Fibroblast of the aortic adventitia (primary cell): ENCODE measurements around the gene PIGN. TPM values are rescaled to one million over a fixed set of nuclear protein-coding genes. Genes with fewer than 3 reads are reported as not detected.

Source experiments
- DNase-seq: peaks from one replicate; pipeline ENCODE4 v3.0.0-alpha.2; 2010; ENCODE audit warnings: low read depth
- H3K4me3 ChIP-seq: 2 replicates; pipeline ENCODE4 v1.5.1; 2011; ENCODE audit warnings: low read depth, mild to moderate bottlenecking, control low read depth, low read length, moderate library complexity
- CTCF ChIP-seq: IDR thresholded peaks from 2 replicates; pipeline ENCODE4 v1.5.1; 2011; ENCODE audit warnings: mild to moderate bottlenecking, low read length, control low read depth, inconsistent platforms; ENCODE audit not compliant: insufficient read depth
- total RNA-seq: library from RNA; depleted of rRNA; stranded (reverse); fragments of >200 nt; gene quantifications from 2 replicates; pipeline ENCODE4 v1.2.3, GENCODE V29; 2012; ENCODE audit warnings: low replicate concordance

Gene PIGN
- total RNA-seq, 1 donor: 44.8 TPM

GRCh38 chr18:62009521-62009920 is 177.3 kb downstream of the PIGN start:
- no peak for DNase-seq
- no peak overlapping the region for H3K4me3 ChIP-seq
- no peak for TF ChIP-seq CTCF

GRCh38 chr18:62001396-62001795 is 185.5 kb downstream of the PIGN start:
- no peak overlapping the region for H3K4me3 ChIP-seq
- peak; percentile 75 for DNase-seq
- TF ChIP-seq CTCF: no peak

- no peak overlapping the region for H3K4me3 ChIP-seq
- no peak for TF ChIP-seq CTCF
Measured at GRCh38 chr18:61998957-61999356, 187.9 kb downstream of the PIGN start.

GRCh38 chr18:61998335-61998734 is 188.5 kb downstream of the PIGN start:
- H3K4me3 ChIP-seq: no peak overlapping the region
- DNase-seq: no peak
- TF ChIP-seq CTCF: no peak

More at GRCh38 chr18:61998957-61999356, 187.9 kb downstream of the PIGN start:
- DNase-seq: peak; percentile 85

- no peak for TF ChIP-seq CTCF
- no peak for DNase-seq
- H3K4me3 ChIP-seq: no peak overlapping the region
Measured at GRCh38 chr18:61995618-61996017, 191.2 kb downstream of the PIGN start.

- peak; percentile 81 for DNase-seq
- no peak overlapping the region for H3K4me3 ChIP-seq
- TF ChIP-seq CTCF: no peak
Measured at GRCh38 chr18:61993831-61994230, 193.0 kb downstream of the PIGN start.

- no peak for TF ChIP-seq CTCF
- peak; percentile 85 for DNase-seq
- H3K4me3 ChIP-seq: no peak overlapping the region
Measured at GRCh38 chr18:61992923-61993322, 193.9 kb downstream of the PIGN start.
